H1 (cell line): ENCODE measurements around the gene ASIC1. TPM values are rescaled to one million over a fixed set of nuclear protein-coding genes. Genes with fewer than 3 reads are reported as not detected.

Experiments used
- CTCF ChIA-PET: fragments of 300-600 bp; sonication (Branson Sonifier 250); formaldehyde crosslinking; loops from one replicate; lab custom pipeline; 2021; ENCODE audit not compliant: partially characterized antibody; lab: Charles Lee
- POLR2A ChIA-PET: fragments of 300-600 bp; sonication (Branson Sonifier 250); formaldehyde crosslinking; loops from one replicate; lab custom pipeline; 2021; ENCODE audit warnings: inconsistent platforms; ENCODE audit not compliant: partially characterized antibody; lab: Charles Lee
- DNase-seq, 2 experiments: peaks; one replicate each; pipeline versions ENCODE4 v3.0.0 to v3.0.0-alpha.2; 2010 to 2022; ENCODE audit warnings: low spot score in 2 of 2, low read depth in 1 of 2, mixed read lengths in 1 of 2
- FAIRE-seq: peaks from 2 replicates; lab custom pipeline; 2011; peaks lifted over from hg19 to GRCh38; lab: Jason Lieb, UNC
- H2AFZ ChIP-seq: 2 replicates; pipeline ENCODE4 v1.8.1; 2012; ENCODE audit warnings: low read length, inconsistent platforms
- H2AK5ac ChIP-seq: 2 replicates; pipeline ENCODE4 v1.6.1; 2013; ENCODE audit warnings: low read depth, low read length
- H2BK120ac ChIP-seq: replicated peaks from 2 replicates; pipeline ENCODE3; 2013; ENCODE audit warnings: low read depth, low read length, inconsistent platforms
- H2BK12ac ChIP-seq: 2 replicates; pipeline ENCODE4 v1.6.1; 2013; ENCODE audit warnings: low read depth, low read length
- H2BK15ac ChIP-seq: 2 replicates; pipeline ENCODE4 v1.6.1; 2013; ENCODE audit warnings: low read length
- H2BK20ac ChIP-seq: 2 replicates; pipeline ENCODE4 v1.6.1; 2013; ENCODE audit warnings: low read length
- H2BK5ac ChIP-seq: 2 replicates; pipeline ENCODE4 v1.6.1; 2013; ENCODE audit warnings: low read depth, low read length
- H3K14ac ChIP-seq: 2 replicates; pipeline ENCODE4 v1.6.1; 2013; ENCODE audit warnings: inconsistent platforms; ENCODE audit not compliant: insufficient read length
- H3K18ac ChIP-seq: 2 replicates; pipeline ENCODE4 v1.6.1; 2013; ENCODE audit warnings: low read length; ENCODE audit errors: extremely low read depth
- H3K23ac ChIP-seq: 2 replicates; pipeline ENCODE4 v1.6.1; 2013; ENCODE audit warnings: inconsistent platforms; ENCODE audit not compliant: insufficient read length
- H3K23me2 ChIP-seq: 2 replicates; pipeline ENCODE4 v1.6.1; 2013; ENCODE audit warnings: low read depth, low read length
- H3K27ac ChIP-seq: 2 replicates; pipeline ENCODE4 v1.6.1; 2011; ENCODE audit warnings: low read depth, low read length, inconsistent platforms
- H3K27me3 ChIP-seq, 4 experiments: replicated peaks in 1 of 4; 1 replicate in 1 of 4; 2 replicates in 3 of 4; pipeline versions ENCODE4 v1.6.1 to v1.8.1; 2011 to 2013; ENCODE audit warnings: low read length in 3 of 4, mild to moderate bottlenecking in 3 of 4, inconsistent platforms in 2 of 4, mixed read lengths in 2 of 4, moderate library complexity in 1 of 4; ENCODE audit not compliant: control insufficient read depth in 3 of 4, insufficient read depth in 3 of 4; ENCODE audit errors: extremely low read depth in 1 of 4
- H3K36me3 ChIP-seq, 4 experiments: 2 replicates each; pipeline versions ENCODE4 v1.6.1 to v1.8.1; 2011 to 2013; ENCODE audit warnings: mild to moderate bottlenecking in 4 of 4, low read length in 3 of 4, moderate library complexity in 2 of 4, control low read depth in 1 of 4, inconsistent platforms in 1 of 4; ENCODE audit not compliant: insufficient read depth in 4 of 4, control insufficient read depth in 2 of 4
- H3K4ac ChIP-seq: replicated peaks from 2 replicates; pipeline ENCODE3; 2013; ENCODE audit warnings: low read length, low read depth, mixed read lengths, inconsistent platforms; ENCODE audit not compliant: insufficient read length
- H3K4me1 ChIP-seq, 4 experiments: replicated peaks in 1 of 4; 1 replicate in 1 of 4; 2 replicates in 3 of 4; pipeline versions ENCODE4 v1.6.1 to v1.8.1; 2011 to 2013; ENCODE audit warnings: low read length in 3 of 4, inconsistent platforms in 2 of 4, mixed read lengths in 1 of 4; ENCODE audit not compliant: insufficient read depth in 4 of 4, control insufficient read depth in 3 of 4
- H3K4me2 ChIP-seq, 2 experiments: 2 replicates each; pipeline versions ENCODE4 v1.6.1 to v1.8.1; 2011 to 2013; ENCODE audit warnings: low read depth in 2 of 2, low read length in 2 of 2, control low read depth in 1 of 2, inconsistent platforms in 1 of 2, mild to moderate bottlenecking in 1 of 2; ENCODE audit not compliant: insufficient read depth in 1 of 2
- H3K4me3 ChIP-seq, 4 experiments: fragments of 200-600, 300-600 bp in 1 of 4; sonication (generic), shearing (Covaris generic), sonication (Bioruptor Twin) in 1 of 4; 2 replicates each; pipeline versions ENCODE4 v1.5.1 to v1.8.1; 2011 to 2016; ENCODE audit warnings: low read length in 4 of 4, low read depth in 3 of 4, control low read depth in 2 of 4, inconsistent platforms in 2 of 4, mild to moderate bottlenecking in 2 of 4, mixed read lengths in 1 of 4, moderate library complexity in 1 of 4; ENCODE audit not compliant: insufficient read depth in 2 of 4; ENCODE audit errors: extremely low read depth in 1 of 4
- H3K56ac ChIP-seq: replicated peaks from 2 replicates; pipeline ENCODE3; 2013; ENCODE audit warnings: low read depth, mild to moderate bottlenecking, mixed read lengths, low read length, inconsistent platforms; ENCODE audit not compliant: insufficient read length
- H3K79me1 ChIP-seq: 2 replicates; pipeline ENCODE4 v1.6.1; 2013; ENCODE audit warnings: low read depth, low read length, control low read depth
- H3K79me2 ChIP-seq, 2 experiments: 2 replicates each; pipeline versions ENCODE4 v1.6.1 to v1.8.1; 2012 to 2013; ENCODE audit warnings: low read length in 2 of 2, mild to moderate bottlenecking in 2 of 2, inconsistent platforms in 1 of 2; ENCODE audit not compliant: insufficient read depth in 2 of 2, control insufficient read depth in 1 of 2
- H3K9ac ChIP-seq, 4 experiments: replicated peaks in 1 of 4; 1 replicate in 1 of 4; 2 replicates in 3 of 4; pipeline versions ENCODE4 v1.6.1 to v1.8.1; 2011 to 2013; ENCODE audit warnings: low read depth in 3 of 4, low read length in 3 of 4, control low read depth in 2 of 4, mild to moderate bottlenecking in 2 of 4, moderate library complexity in 2 of 4, inconsistent platforms in 1 of 4; ENCODE audit errors: extremely low read depth in 1 of 4
- H3K9me3 ChIP-seq, 2 experiments: 2 replicates each; pipeline versions ENCODE4 v1.6.1 to v1.8.1; 2012 to 2013; ENCODE audit warnings: mild to moderate bottlenecking in 2 of 2, moderate library complexity in 2 of 2, control low read depth in 1 of 2, inconsistent platforms in 1 of 2, low read depth in 1 of 2, low read length in 1 of 2, mixed read lengths in 1 of 2; ENCODE audit not compliant: insufficient read depth in 2 of 2
- H4K20me1 ChIP-seq, 2 experiments: replicated peaks in 1 of 2; 2 replicates each; pipeline versions ENCODE3 to v1.8.1; 2011 to 2013; ENCODE audit warnings: inconsistent platforms in 2 of 2, low read length in 2 of 2, mild to moderate bottlenecking in 1 of 2; ENCODE audit not compliant: insufficient read depth in 2 of 2, control insufficient read depth in 1 of 2
- H4K5ac ChIP-seq: 2 replicates; pipeline ENCODE4 v1.6.1; 2013; ENCODE audit warnings: low read length, low read depth, mixed read lengths, inconsistent platforms; ENCODE audit not compliant: insufficient read length
- H4K8ac ChIP-seq: 2 replicates; pipeline ENCODE4 v1.8.0; 2013; ENCODE audit warnings: mild to moderate bottlenecking, moderate library complexity, low read length, inconsistent platforms; ENCODE audit not compliant: insufficient read depth; ENCODE audit errors: extremely low read depth
- H4K91ac ChIP-seq: replicated peaks from 2 replicates; pipeline ENCODE3; 2013; ENCODE audit warnings: low read length, mixed read lengths, inconsistent platforms; ENCODE audit not compliant: insufficient read length
- CHD2 ChIP-seq: IDR thresholded peaks from 2 replicates; pipeline ENCODE4 v1.6.1; 2012; ENCODE audit warnings: low read length, improper control_type of control experiment
- CREB1 ChIP-seq: IDR thresholded peaks from 2 replicates; pipeline ENCODE4 v1.6.1; 2012; ENCODE audit warnings: inconsistent platforms
- GTF2F1 ChIP-seq: IDR thresholded peaks from 2 replicates; pipeline ENCODE4 v1.6.1; 2012; ENCODE audit warnings: low read depth, low read length, improper control_type of control experiment, borderline replicate concordance
- HDAC6 ChIP-seq: IDR thresholded peaks from one replicate; pipeline ENCODE4 v1.7.1; 2012; ENCODE audit warnings: low read depth, mild to moderate bottlenecking, inconsistent platforms, low read length, moderate library complexity
- JUND ChIP-seq: IDR thresholded peaks from 2 replicates; pipeline ENCODE4 v1.6.1; 2011; ENCODE audit warnings: mild to moderate bottlenecking, improper control_type of control experiment, low read length
- RFX5 ChIP-seq: IDR thresholded peaks from 2 replicates; pipeline ENCODE4 v1.6.1; 2011; ENCODE audit warnings: low read depth, low read length, improper control_type of control experiment, borderline replicate concordance
- SP2 ChIP-seq: IDR thresholded peaks from 2 replicates; pipeline ENCODE4 v1.6.1; 2012; ENCODE audit warnings: mild to moderate bottlenecking, low read length, inconsistent platforms
- SP4 ChIP-seq: IDR thresholded peaks from 2 replicates; pipeline ENCODE4 v1.6.1; 2012; ENCODE audit warnings: low read length, inconsistent platforms
- USF2 ChIP-seq: IDR thresholded peaks from 2 replicates; pipeline ENCODE4 v1.6.1; 2011; ENCODE audit warnings: low read length, improper control_type of control experiment
- WGBS, 2 experiments: shearing (Covaris generic) in 1 of 2; methylation state at CpG; one replicate each; pipeline versions ENCODE4 v1.1.6 to v1.1.7; 2013 to 2015; ENCODE audit warnings: low lambda C conversion rate in 2 of 2, mixed read lengths in 2 of 2, inconsistent platforms in 1 of 2, low coverage in 1 of 2, missing lambda C conversion rate in 1 of 2; ENCODE audit not compliant: insufficient replicate concordance in 2 of 2, insufficient coverage in 1 of 2, insufficient read length in 1 of 2; ENCODE audit errors: extremely low coverage in 1 of 2, missing lambda C conversion rate in 1 of 2; 5-methylcytosine and 5-hydroxymethylcytosine counted together
- polyA plus RNA-seq, 7 experiments: library from polyadenylated mRNA; depleted of rRNA in 3 of 7; stranded (reverse) in 5 of 7; unstranded in 2 of 7; fragments of >200 nt in 5 of 7; fragments of 200-250 nt in 2 of 7; gene quantifications; 1 replicate in 5 of 7; 2 replicates in 1 of 7; 4 replicates in 1 of 7; pipeline versions ENCODE4 v1.2.1 to v1.2.3, GENCODE V29; 2011 to 2013; ENCODE audit warnings: missing spikeins in 2 of 7, mixed read lengths in 2 of 7
- total RNA-seq: library from RNA; stranded (reverse); fragmentation: NEBNext Ultra II Directional; extraction: Animal tissue kit (Norgen Biotek cat#: 25700); gene quantifications from 2 replicates; pipeline ENCODE4 v1.2.1, GENCODE V29; 2021

Gene ASIC1
- total and polyA plus RNA-seq, 2 of the 8 experiments (the other 6 are each of a cell fraction or from before 2014, with no cell fraction given), result 2.4 to 4.4 TPM

- H2BK12ac ChIP-seq, result no peak overlapping the region
- no peak overlapping the region for H3K56ac ChIP-seq
- H2BK120ac ChIP-seq, result no peak overlapping the region
- no peak overlapping the region for H2BK5ac ChIP-seq
- H3K79me1 ChIP-seq, result no peaks in the 10 kb centered on the region
- DNase-seq, result no peak
- ChIA-PET CTCF (interaction anchor here (0.6 to 13.4 kb wide), 4 partner anchors 10 to 473 kb away, joined by 3 to 296 read pairs (median 198); partner anchors contain the start of gene AQP6), POLR2A (interaction anchor here (1.0 to 5.4 kb wide), 2 partner anchors 9 to 13 kb away, joined by 3 to 19 read pairs; no protein-coding TSS in a partner anchor)
- no peaks in the 10 kb centered on the region for H3K79me2 ChIP-seq
- H3K4ac ChIP-seq, result no peak overlapping the region
- H3K9ac ChIP-seq, result no peak overlapping the region
- no peaks in the 10 kb centered on the region for H3K9me3 ChIP-seq
- H3K23ac ChIP-seq, result no peak overlapping the region
- H3K23me2 ChIP-seq, result no peaks in the 10 kb centered on the region; the same call in 1 of the 2 replicates
- no peak overlapping the region for H4K8ac ChIP-seq
- H3K27ac ChIP-seq, result no peak overlapping the region
- H2BK20ac ChIP-seq, result no peak overlapping the region
- TF ChIP-seq SP4 (no peak), CREB1 (no peak), SP2 (no peak), JUND (no peak), USF2 (no peak), GTF2F1 (no peak), CHD2 (no peak), RFX5 (no peak), HDAC6 (no peak)
- H3K4me2 ChIP-seq, result no peak overlapping the region
- H2AK5ac ChIP-seq, result no peak overlapping the region
- no peak overlapping the region for H3K14ac ChIP-seq
- no peak overlapping the region for H3K18ac ChIP-seq
- no peaks in the 10 kb centered on the region for H3K36me3 ChIP-seq
- H4K20me1 ChIP-seq, result no peaks in the 10 kb centered on the region
- WGBS, 2 experiments, result 78% methylated on average over 5 of the region's 5 CpGs; no CpG with 5 or more reads in 1 of the 2 experiments
- H4K91ac ChIP-seq, result no peak overlapping the region
- no peak overlapping the region for H3K4me3 ChIP-seq
- no peak overlapping the region for H2BK15ac ChIP-seq
- H4K5ac ChIP-seq, result no peak overlapping the region
- H3K27me3 ChIP-seq, result no peaks in the 10 kb centered on the region; a peak in 2 of 7 replicates
- no peaks in the 10 kb centered on the region for H3K4me1 ChIP-seq
- no peak for FAIRE-seq
- H2AFZ ChIP-seq, result no peak overlapping the region
These were observed 15.4 kb upstream of the ASIC1 start for GRCh38 chr12:50041962-50042361.
